Keratinocyte (primary cell): Measurements from ENCODE around the gene TNPO3. TPM values are rescaled to one million over a fixed set of nuclear protein-coding genes. Genes with fewer than 3 reads are reported as not detected.

Experiments used
- DNase-seq: peaks from one replicate; pipeline ENCODE4 v3.0.0-alpha.2; 2011; ENCODE audit warnings: low read depth, missing footprints, low spot score
- FAIRE-seq: peaks from 2 replicates; lab custom pipeline; 2011; peaks lifted over from hg19 to GRCh38; lab: Jason Lieb, UNC
- H2AFZ ChIP-seq: 2 replicates; pipeline ENCODE4 v1.6.0; 2012; ENCODE audit warnings: low read length, control low read depth, inconsistent platforms; ENCODE audit not compliant: control insufficient read depth
- H3K27ac ChIP-seq: 2 replicates; pipeline ENCODE4 v1.5.1; 2011; ENCODE audit warnings: low read length; ENCODE audit not compliant: control insufficient read depth, insufficient read depth
- H3K27me3 ChIP-seq: 3 replicates; pipeline ENCODE4 v1.6.0; 2011; ENCODE audit warnings: low read length; ENCODE audit not compliant: control insufficient read depth, insufficient read depth; ENCODE audit errors: extremely low read depth
- H3K36me3 ChIP-seq, 2 experiments: 2 replicates in 1 of 2; 3 replicates in 1 of 2; pipeline ENCODE4 v1.5.1; 2011; ENCODE audit warnings: low read length in 2 of 2, mild to moderate bottlenecking in 1 of 2; ENCODE audit not compliant: control insufficient read depth in 2 of 2, insufficient read depth in 2 of 2; ENCODE audit errors: extremely low read depth in 1 of 2
- H3K4me1 ChIP-seq: 3 replicates; pipeline ENCODE4 v1.5.1; 2011; ENCODE audit warnings: low read length; ENCODE audit not compliant: control insufficient read depth, insufficient read depth; ENCODE audit errors: extremely low read depth
- H3K4me2 ChIP-seq: 3 replicates; pipeline ENCODE4 v1.6.0; 2011; ENCODE audit warnings: low read depth, low read length; ENCODE audit not compliant: control insufficient read depth, insufficient read depth; ENCODE audit errors: extremely low read depth
- H3K4me3 ChIP-seq, 3 experiments: fragments of 200-600 bp in 1 of 3; sonication (generic) in 1 of 3; 2 replicates in 2 of 3; 3 replicates in 1 of 3; pipeline ENCODE4 v1.5.1; 2011 to 2016; ENCODE audit warnings: low read length in 3 of 3, mild to moderate bottlenecking in 3 of 3, control low read depth in 2 of 3, inconsistent platforms in 1 of 3, low read depth in 1 of 3, mixed read lengths in 1 of 3, mixed run types in 1 of 3, moderate library complexity in 1 of 3; ENCODE audit not compliant: control insufficient read depth in 2 of 3, insufficient read depth in 2 of 3; ENCODE audit errors: extremely low read depth in 1 of 3
- H3K79me2 ChIP-seq: 2 replicates; pipeline ENCODE4 v1.6.0; 2012; ENCODE audit warnings: low read length; ENCODE audit not compliant: control insufficient read depth, insufficient read depth
- H3K9ac ChIP-seq: 3 replicates; pipeline ENCODE4 v1.6.0; 2011; ENCODE audit warnings: low read length; ENCODE audit not compliant: control insufficient read depth, insufficient read depth; ENCODE audit errors: extremely low read depth
- H3K9me1 ChIP-seq: 3 replicates; pipeline ENCODE4 v1.6.0; 2011; ENCODE audit warnings: low read length; ENCODE audit not compliant: control insufficient read depth, insufficient read depth; ENCODE audit errors: extremely low read depth
- H3K9me3 ChIP-seq: 2 replicates; pipeline ENCODE4 v1.5.1; 2012; ENCODE audit warnings: low read depth, low read length; ENCODE audit not compliant: control insufficient read depth
- H4K20me1 ChIP-seq: 3 replicates; pipeline ENCODE4 v1.6.0; 2011; ENCODE audit warnings: low read length; ENCODE audit not compliant: control insufficient read depth, insufficient read depth; ENCODE audit errors: extremely low read depth
- EZH2 ChIP-seq: IDR thresholded peaks from one replicate; pipeline ENCODE4 v1.6.1; 2012; ENCODE audit warnings: inconsistent platforms, mild to moderate bottlenecking, low read length, moderate library complexity
- dilution Hi-C: fragments of 300-500 bp; cut with MboI; formaldehyde crosslinking; loops from one replicate; pipeline ENCODE4 v1.7.0; 2020; ENCODE audit warnings: low sequenced_read_pairs; ENCODE audit not compliant: extremely low pct_ligation_motif_present
- polyA plus RNA-seq, 5 experiments: library from polyadenylated mRNA; depleted of rRNA in 3 of 5; stranded (reverse) in 3 of 5; stranded (forward) in 1 of 5; unstranded in 1 of 5; fragments of >200 nt; gene quantifications; 1 replicate in 1 of 5; 2 replicates in 3 of 5; 3 replicates in 1 of 5; pipeline versions ENCODE4 v1.2.1 to v1.2.3, GENCODE V29; 2011 to 2012; ENCODE audit warnings: missing spikeins in 2 of 5, low read depth in 1 of 5, low replicate concordance in 1 of 5
- TF ChIP-seq, protein P1 (sequence below), 3 experiments: IDR thresholded peaks in 1 of 3; conservative IDR thresholded peaks in 1 of 3; optimal IDR thresholded peaks in 1 of 3; 2 replicates in 2 of 3; 3 replicates in 1 of 3; pipeline versions ENCODE3 to v1.5.1; 2011; ENCODE audit warnings: low read length in 3 of 3, mild to moderate bottlenecking in 3 of 3, moderate library complexity in 2 of 3, control low read depth in 1 of 3, inconsistent platforms in 1 of 3; ENCODE audit not compliant: insufficient read depth in 2 of 3; ENCODE audit errors: extremely low read depth in 1 of 3

TNPO3 gene
- polyA plus RNA-seq, 1 donor (not counting 4 experiments of a cell fraction or from before 2014, with no cell fraction given) = 35.1 TPM

DNA sequence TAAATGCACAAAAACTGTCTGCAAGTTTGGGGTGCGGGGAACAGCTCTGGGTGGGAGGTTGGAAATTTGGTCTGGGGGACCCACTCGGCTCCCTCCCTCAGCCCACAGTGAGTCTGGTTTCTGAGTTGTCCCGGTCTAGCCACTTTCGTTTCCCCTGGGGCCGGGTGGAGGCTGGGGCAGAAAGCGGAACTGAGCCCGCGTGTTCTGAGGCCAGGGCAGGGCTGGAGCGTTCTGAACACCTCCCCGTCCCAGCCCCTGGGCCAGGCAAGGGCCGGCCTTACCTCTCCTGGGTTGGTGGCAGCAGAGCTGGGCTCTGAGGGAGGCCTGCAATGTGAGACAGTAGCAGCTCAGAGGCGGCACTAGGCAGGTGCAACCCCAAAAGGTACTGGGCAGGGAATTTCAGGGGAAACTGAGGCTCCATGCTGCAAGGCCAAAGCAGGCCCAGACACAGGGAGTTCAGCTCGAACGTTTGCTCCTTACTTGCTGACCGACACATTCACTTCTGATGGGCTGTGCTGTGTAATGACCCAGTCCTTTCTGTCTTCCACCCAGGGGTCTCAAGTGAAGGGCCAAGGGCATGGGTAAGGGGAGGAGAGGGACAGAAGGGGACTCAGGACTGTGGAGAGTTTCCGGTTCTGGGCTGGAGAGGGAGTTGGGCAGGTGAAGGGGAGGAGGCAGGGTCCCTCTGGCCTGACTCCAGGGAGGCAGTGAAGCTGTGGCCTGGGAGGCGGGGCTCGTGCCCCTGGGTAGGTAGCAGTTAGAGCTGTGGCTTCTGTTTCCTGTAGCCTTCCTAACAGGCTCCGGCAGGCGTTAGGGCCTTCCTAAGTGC is 114.2 kb downstream of the TNPO3 start:
- dilution Hi-C loops = no loop called here
- H3K27me3 ChIP-seq = peaks cover 22% of the 10 kb centered on the region
- H3K4me3 ChIP-seq = no peak overlapping the region
- H4K20me1 ChIP-seq = no peaks in the 10 kb centered on the region
- DNase-seq (no peak), FAIRE-seq (no peak)
- TF ChIP-seq, protein P1, sequence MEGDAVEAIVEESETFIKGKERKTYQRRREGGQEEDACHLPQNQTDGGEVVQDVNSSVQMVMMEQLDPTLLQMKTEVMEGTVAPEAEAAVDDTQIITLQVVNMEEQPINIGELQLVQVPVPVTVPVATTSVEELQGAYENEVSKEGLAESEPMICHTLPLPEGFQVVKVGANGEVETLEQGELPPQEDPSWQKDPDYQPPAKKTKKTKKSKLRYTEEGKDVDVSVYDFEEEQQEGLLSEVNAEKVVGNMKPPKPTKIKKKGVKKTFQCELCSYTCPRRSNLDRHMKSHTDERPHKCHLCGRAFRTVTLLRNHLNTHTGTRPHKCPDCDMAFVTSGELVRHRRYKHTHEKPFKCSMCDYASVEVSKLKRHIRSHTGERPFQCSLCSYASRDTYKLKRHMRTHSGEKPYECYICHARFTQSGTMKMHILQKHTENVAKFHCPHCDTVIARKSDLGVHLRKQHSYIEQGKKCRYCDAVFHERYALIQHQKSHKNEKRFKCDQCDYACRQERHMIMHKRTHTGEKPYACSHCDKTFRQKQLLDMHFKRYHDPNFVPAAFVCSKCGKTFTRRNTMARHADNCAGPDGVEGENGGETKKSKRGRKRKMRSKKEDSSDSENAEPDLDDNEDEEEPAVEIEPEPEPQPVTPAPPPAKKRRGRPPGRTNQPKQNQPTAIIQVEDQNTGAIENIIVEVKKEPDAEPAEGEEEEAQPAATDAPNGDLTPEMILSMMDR (optimal IDR thresholded peaks at IDR 0.05 in 1 of 3, IDR thresholded peaks at IDR 0.05 in 1 of 3, conservative IDR thresholded peaks at IDR 0.05 in 1 of 3; ENCODE audit: extremely low read depth in 1 of 3, insufficient read depth in 2 of 3, low read length in 3 of 3) = no peak
- no peak for TF ChIP-seq EZH2
- no peak overlapping the region for H3K4me2 ChIP-seq
- H3K9ac ChIP-seq = no peak overlapping the region
- H3K79me2 ChIP-seq = no peaks in the 10 kb centered on the region
- H3K36me3 ChIP-seq = no peaks in the 10 kb centered on the region
- H3K9me1 ChIP-seq = no peaks in the 10 kb centered on the region
- no peak overlapping the region for H3K27ac ChIP-seq
- H2AFZ ChIP-seq = no peak overlapping the region
- no peaks in the 10 kb centered on the region for H3K9me3 ChIP-seq
- H3K4me1 ChIP-seq = no peaks in the 10 kb centered on the region

DNA sequence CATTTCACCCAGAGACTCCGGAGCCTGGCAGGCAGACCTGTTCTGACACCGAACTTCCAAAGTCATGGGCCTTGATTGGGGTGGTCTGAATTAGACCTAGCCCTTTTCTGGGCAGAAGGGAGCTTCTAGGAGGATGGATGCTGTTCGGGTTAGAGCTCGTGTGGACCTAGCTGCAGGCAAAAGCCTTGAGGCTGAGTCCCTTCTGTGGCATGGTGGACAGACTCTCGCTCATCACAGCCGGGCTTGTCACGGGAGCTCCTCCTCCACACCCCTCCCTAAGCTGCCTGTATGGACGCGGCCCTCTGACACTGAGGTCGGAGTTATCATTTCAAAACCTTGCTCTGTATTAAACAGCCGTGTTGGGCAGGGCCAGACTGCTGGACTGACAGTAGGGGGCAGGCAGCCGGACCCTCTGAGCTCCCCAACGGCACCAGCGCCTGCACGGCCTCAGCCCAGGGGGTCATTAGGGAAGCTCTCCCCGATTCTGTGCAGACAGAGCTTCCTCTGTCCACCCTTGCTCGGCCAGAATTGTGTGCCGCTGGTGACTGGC is 115.0 kb downstream of the TNPO3 start:
- H3K9me3 ChIP-seq = no peaks in the 10 kb centered on the region
- no peak overlapping the region for H3K9ac ChIP-seq
- TF ChIP-seq, protein P1 (optimal IDR thresholded peaks at IDR 0.05 in 1 of 3, IDR thresholded peaks at IDR 0.05 in 1 of 3, conservative IDR thresholded peaks at IDR 0.05 in 1 of 3; ENCODE audit: extremely low read depth in 1 of 3, insufficient read depth in 2 of 3, low read length in 3 of 3) = no peak
- TF ChIP-seq EZH2 = no peak
- no peak overlapping the region for H2AFZ ChIP-seq
- H3K9me1 ChIP-seq = no peaks in the 10 kb centered on the region
- no peak overlapping the region for H3K27ac ChIP-seq
- peaks cover 30% of the 10 kb centered on the region for H3K27me3 ChIP-seq
- H3K4me2 ChIP-seq = no peak overlapping the region
- no peaks in the 10 kb centered on the region for H4K20me1 ChIP-seq
- dilution Hi-C loops = no loop called here
- no peaks in the 10 kb centered on the region for H3K36me3 ChIP-seq
- DNase-seq (no peak), FAIRE-seq (no peak)
- H3K4me1 ChIP-seq = no peaks in the 10 kb centered on the region
- no peak overlapping the region for H3K4me3 ChIP-seq
- no peaks in the 10 kb centered on the region for H3K79me2 ChIP-seq
